OCI-LY7 (cell line): ENCODE results near the gene NBEAL1.

Experiments
- EZH2phosphoT487 ChIP-seq: fragments of 200-600 bp; sonication (generic); IDR thresholded peaks from 2 replicates; pipeline ENCODE4 v1.6.1; 2018; ENCODE audit warnings: low read depth, borderline replicate concordance, mild to moderate bottlenecking, mixed run types, antibody characterized with exemption, low read length, moderate library complexity, mixed read lengths
- TF ChIP-seq, protein P1 (sequence below): fragments of 200-600 bp; sonication (generic); conservative IDR thresholded peaks from 2 replicates; pipeline ENCODE4 v1.5.1; 2014; ENCODE audit warnings: mild to moderate bottlenecking, antibody characterized with exemption, low read length, moderate library complexity, mixed read lengths

DNA sequence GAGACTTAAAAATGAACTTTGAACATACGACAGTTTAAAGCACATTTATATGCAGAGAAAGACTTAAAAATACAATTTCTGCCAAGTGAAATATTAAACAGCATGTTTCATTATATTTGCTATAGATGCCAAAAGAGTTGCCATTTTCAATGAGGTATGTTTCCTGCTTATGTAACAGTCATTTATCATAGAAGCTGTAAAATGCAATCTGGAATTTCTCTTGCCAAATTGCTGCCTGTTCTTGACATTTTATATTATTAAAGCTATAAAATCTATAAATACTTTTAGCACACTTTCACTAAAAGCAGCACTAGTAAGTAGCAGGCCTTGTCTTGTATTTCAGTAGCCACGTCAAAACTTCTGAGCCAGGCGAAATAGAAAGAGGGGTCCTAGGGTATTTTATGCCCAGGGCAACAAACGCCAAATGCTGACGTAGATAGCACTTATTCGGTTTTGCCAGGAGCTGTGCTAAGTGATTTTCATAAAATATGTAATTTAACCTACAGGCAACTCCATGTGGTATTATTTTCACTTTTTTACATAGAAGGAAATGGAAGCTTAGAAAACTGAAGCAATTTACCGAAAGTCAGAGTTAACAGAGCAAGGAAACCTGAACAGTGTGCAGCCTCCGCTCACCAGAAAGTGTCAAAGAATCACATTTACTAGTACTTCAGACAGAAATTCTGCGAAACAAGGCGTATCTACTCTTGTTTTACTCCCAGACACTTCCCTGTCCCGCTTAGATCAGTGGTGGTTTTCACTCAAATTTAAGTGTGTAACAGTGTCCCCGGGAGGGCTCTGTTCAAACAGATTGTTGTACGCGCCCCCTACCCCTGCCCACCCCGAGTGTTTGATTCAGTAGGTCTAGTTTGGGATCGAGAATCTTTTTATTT lies 222.9 kb downstream of the NBEAL1 start:
- TF ChIP-seq, protein P1, sequence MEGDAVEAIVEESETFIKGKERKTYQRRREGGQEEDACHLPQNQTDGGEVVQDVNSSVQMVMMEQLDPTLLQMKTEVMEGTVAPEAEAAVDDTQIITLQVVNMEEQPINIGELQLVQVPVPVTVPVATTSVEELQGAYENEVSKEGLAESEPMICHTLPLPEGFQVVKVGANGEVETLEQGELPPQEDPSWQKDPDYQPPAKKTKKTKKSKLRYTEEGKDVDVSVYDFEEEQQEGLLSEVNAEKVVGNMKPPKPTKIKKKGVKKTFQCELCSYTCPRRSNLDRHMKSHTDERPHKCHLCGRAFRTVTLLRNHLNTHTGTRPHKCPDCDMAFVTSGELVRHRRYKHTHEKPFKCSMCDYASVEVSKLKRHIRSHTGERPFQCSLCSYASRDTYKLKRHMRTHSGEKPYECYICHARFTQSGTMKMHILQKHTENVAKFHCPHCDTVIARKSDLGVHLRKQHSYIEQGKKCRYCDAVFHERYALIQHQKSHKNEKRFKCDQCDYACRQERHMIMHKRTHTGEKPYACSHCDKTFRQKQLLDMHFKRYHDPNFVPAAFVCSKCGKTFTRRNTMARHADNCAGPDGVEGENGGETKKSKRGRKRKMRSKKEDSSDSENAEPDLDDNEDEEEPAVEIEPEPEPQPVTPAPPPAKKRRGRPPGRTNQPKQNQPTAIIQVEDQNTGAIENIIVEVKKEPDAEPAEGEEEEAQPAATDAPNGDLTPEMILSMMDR, result no peak
- TF ChIP-seq EZH2phosphoT487, result no peak
